Mammary epithelial cell (primary cell): ENCODE results near the gene TNN.

Source experiments
- EZH2 ChIP-seq: IDR thresholded peaks from 2 replicates; pipeline ENCODE4 v1.6.1; 2012; ENCODE audit warnings: low read length, inconsistent platforms, borderline replicate concordance
- TF ChIP-seq, protein P1 (sequence below), 2 donors: IDR thresholded peaks in 1 of 2; conservative IDR thresholded peaks in 1 of 2; 2 replicates each; pipeline ENCODE4 v1.5.1; 2011 to 2012; ENCODE audit warnings: inconsistent platforms in 2 of 2, low read length in 2 of 2, mild to moderate bottlenecking in 2 of 2, control low read depth in 1 of 2, low read depth in 1 of 2; ENCODE audit not compliant: insufficient read depth in 1 of 2; ENCODE audit errors: extremely low read depth in 1 of 2

DNA sequence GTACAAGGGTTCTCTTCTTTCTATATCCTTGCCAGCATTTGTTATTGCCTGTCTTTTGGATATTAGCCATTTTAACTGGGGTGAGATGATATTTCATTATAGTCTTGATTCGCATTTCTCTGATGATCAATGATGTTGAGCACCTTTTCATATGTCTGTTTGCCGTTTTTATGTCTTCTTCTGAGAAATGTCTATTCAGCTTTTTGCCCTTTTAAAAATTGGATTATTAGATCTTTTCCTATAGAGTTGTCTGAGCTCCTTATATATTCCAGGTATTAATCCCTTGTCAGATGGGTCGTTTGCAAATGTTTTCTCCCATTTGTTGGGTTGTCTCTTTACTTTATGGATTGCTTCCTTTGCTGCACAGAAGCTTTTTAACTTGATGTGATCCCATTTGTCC is 25.0 kb upstream of the TNN start:
- TF ChIP-seq, protein P1, sequence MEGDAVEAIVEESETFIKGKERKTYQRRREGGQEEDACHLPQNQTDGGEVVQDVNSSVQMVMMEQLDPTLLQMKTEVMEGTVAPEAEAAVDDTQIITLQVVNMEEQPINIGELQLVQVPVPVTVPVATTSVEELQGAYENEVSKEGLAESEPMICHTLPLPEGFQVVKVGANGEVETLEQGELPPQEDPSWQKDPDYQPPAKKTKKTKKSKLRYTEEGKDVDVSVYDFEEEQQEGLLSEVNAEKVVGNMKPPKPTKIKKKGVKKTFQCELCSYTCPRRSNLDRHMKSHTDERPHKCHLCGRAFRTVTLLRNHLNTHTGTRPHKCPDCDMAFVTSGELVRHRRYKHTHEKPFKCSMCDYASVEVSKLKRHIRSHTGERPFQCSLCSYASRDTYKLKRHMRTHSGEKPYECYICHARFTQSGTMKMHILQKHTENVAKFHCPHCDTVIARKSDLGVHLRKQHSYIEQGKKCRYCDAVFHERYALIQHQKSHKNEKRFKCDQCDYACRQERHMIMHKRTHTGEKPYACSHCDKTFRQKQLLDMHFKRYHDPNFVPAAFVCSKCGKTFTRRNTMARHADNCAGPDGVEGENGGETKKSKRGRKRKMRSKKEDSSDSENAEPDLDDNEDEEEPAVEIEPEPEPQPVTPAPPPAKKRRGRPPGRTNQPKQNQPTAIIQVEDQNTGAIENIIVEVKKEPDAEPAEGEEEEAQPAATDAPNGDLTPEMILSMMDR (conservative IDR thresholded peaks at IDR 0.05 in 1 of 2, IDR thresholded peaks at IDR 0.05 in 1 of 2; ENCODE audit: extremely low read depth in 1 of 2, insufficient read depth in 1 of 2, low read depth in 1 of 2, low read length in 2 of 2): no peak
- no peak for TF ChIP-seq EZH2
